ENCODE measurements around the gene ALDH3A2.

ALDH3A2 gene

GRCh38 chr17:19713901-19714361 is 65.4 kb downstream of the ALDH3A2 start:
- no peak for DNase-seq

GRCh38 chr17:19714542-19715411 is 66.2 kb downstream of the ALDH3A2 start:
- DNase-seq = no peak

GRCh38 chr17:19716108-19717030 is 67.8 kb downstream of the ALDH3A2 start, which contains the start of gene SLC47A2:
Gene SLC47A2, minus strand, starts transcription at chr17:19716584. Its CDS starts 29 bp downstream, at chr17:19716555.
- peak; percentile 56 for DNase-seq

- no peak for DNase-seq
These were observed 68.4 kb downstream of the ALDH3A2 start for GRCh38 chr17:19717031-19717360.

- DNase-seq = no peak
These were observed 68.9 kb downstream of the ALDH3A2 start for GRCh38 chr17:19717411-19717908.

GRCh38 chr17:19718041-19718612 is 69.6 kb downstream of the ALDH3A2 start:
- DNase-seq = no peak

- DNase-seq = no peak
These were observed 70.2 kb downstream of the ALDH3A2 start for GRCh38 chr17:19718613-19719354.

GRCh38 chr17:19719355-19720209 is 71.0 kb downstream of the ALDH3A2 start:
- DNase-seq = no peak

GRCh38 chr17:19720210-19720475 is 71.6 kb downstream of the ALDH3A2 start:
- no peak for DNase-seq

- DNase-seq = peak; percentile 57
These were observed 72.3 kb downstream of the ALDH3A2 start for GRCh38 chr17:19720631-19721426.

GRCh38 chr17:19723964-19724363 is 75.4 kb downstream of the ALDH3A2 start:
- DNase-seq = no peak

GRCh38 chr17:19724501-19725420 is 76.2 kb downstream of the ALDH3A2 start:
- DNase-seq = peak; percentile 51

- no peak for DNase-seq
These were observed 76.9 kb downstream of the ALDH3A2 start for GRCh38 chr17:19725486-19725885.

GRCh38 chr17:19726631-19727376 is 78.3 kb downstream of the ALDH3A2 start:
- no peak for DNase-seq
